Measurements from ENCODE around the gene GNPAT.

The GNPAT gene

DNA sequence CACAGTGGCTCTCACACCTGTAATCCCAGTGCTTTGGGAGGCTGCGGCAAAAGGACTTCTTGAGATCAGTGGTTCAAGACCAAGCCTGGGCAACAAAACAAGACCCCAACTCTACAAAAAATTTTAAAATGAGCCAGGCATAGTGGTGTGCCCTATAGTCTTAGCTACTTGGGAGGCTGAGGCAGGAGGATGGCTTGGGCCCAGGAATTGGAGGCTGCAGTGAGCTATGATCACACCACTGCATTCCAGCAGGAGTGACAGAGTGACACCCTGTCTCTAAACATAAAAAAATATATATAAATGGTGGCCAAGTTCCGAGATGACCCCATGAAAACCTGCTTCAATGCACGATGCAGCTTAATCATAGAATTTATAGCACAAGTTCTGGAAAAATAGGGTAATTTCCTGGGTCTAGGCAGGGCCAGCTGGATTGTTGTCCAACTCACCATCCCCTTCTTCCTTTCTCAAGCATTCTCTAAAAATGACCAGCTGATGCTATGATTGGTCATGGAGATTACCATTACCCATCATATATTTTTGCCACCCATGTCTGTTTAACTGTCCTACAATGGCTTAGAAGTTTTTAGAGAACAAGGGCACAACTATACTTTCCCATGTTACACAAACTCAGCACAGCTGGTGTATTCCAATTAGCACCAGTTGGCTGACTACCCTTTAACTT is 5.3 kb upstream of the GNPAT start:
- no peak for DNase-seq
- intact Hi-C loops (cut with DNase I) = loop anchor here (10.0 kb wide), 1 partner anchor 99 kb away; the partner anchor contains the start of genes EXOC8 and SPRTN

DNA sequence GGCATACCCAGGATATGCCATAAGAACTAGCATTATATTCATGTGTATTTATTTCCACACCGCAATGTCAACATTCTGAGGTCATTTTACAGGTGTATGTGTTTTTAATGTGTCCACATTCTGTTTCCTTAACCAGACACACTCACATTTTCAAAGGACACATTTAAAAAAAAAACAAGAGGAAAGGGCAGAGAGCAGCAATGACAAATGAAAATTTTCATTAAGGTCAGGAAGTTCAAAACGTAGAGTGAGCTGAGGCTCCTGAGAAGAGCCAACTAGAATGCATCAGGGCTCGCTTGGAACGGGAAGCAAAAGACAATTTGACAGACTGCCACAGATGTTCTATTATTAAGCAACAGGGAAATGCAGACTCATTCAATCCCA is 4.8 kb upstream of the GNPAT start:
- intact Hi-C loops (cut with DNase I) = loop anchor here (10.0 kb wide), 1 partner anchor 99 kb away; the partner anchor contains the start of genes EXOC8 and SPRTN
- DNase-seq = no peak

DNA sequence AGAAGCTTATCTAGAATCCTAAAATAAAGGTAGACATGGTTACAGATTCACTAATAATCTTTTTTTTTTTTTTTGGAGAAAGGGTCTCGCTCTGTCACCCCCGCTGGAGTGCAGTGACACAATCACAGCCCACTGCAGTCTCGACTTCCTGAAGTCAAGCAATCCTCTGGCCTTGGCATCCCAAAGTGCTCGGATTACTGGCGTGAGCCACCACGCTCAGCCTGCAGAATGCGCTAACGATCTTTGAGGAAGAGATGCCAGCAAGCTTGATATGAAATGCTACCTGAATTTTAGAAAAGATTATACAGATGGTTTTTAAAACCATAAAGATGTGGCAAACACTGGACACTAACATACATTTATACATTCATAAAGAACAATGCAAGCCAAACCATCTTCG is 4.1 kb upstream of the GNPAT start:
- intact Hi-C loops (cut with DNase I) = loop anchor here (10.0 kb wide), 1 partner anchor 98 kb away; the partner anchor contains the start of genes EXOC8 and SPRTN
- no peak for DNase-seq

DNA sequence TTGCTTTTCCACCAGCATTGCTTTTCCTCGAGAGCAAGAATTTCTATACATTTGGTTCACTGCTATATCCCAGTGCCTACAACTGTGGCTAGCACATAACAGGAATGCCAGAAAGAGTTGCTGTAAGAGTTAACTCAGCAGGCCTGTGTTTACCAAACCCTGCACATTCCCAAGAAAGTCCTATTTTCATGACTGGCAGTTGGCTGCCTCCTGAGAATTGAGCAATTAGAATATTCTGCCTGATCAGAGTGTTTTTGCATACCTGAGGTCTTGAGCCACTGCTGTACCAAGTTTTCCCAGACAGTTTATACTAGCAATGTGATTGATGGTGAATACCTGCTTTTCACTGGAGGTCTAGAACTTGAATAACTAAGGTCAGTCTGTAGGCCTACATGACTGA is 2.7 kb upstream of the GNPAT start:
- intact Hi-C loops (cut with DNase I) = loop anchor here (10.0 kb wide), 1 partner anchor 97 kb away; the partner anchor contains the start of genes EXOC8 and SPRTN
- no peak for DNase-seq

DNA sequence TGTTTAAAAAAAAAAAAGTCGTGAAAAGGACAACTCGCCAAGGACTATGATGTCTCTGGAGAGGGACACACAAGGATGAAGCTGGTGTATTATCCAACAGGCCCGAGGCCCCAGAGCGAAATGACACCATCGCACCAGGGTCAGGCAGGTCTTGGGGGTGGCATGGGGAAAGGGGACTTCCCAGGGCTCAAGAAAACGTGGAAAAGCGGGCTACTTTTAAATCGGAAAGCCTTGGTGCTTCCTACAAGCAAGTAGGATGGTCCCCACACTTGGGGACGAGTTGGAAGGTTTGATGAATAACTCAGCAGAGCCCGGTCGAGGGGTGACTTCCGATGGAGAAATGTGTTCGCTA is 505 bp upstream of the GNPAT start:
- DNase-seq = peak in 3 of 42 donors; percentile 5 to 37 (median 6)
- intact Hi-C loops (cut with DNase I) = no loop called here

DNA sequence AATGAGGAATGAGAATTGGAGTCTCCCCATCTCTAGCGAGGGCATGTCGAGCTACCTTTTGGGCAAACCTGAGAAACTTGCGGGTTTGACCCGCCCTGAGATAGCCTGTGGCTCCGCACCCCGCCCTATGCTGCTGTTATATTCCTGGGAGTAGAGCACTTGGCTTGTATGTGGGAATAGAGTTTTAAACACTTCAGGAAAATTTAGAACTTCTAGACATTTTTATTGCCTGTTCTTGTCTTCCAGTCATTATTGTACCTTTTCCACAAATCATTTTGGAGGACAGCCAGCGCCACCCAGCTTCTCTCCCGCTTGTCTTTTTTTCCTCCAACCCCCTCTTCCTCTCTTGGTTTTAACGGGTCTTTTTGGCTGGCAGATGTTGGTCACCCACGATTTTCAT is 738 bp downstream of the GNPAT start:
- DNase-seq = peak in 31 of 42 donors; percentile 11 to 63 (median 27)
- intact Hi-C loops (cut with DNase I) = no loop called here

DNA sequence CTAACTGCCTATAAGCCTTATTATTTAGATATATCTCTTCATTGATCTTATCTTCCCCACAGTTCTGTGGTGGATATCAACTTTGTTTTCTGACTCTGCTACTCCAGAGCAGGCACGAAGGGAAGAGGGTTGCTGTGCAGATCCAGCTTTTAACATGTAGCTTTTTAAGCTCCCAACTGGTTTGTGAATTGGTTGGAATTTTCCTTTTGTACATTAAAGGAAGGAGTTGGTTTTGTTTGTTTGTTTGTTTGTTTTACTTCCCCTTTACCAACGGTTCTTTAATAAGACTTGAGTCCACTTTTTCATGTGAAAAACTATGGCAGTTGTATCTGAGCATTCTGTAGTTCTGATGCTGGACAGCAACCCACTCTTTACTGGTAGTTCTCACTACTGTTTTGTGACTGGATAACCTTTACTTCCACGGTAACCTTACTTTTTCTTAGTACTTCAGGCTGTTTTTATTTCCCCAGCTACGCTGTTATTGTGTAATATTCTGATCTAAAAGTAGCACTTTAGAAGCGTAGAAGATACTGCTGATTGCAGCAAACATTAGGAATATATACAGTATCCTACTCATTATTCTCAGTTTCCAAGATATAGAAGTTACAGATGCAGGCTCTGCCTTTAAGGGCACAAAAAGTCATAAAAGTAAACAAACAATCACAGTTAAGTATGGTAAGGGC is 1.6 kb downstream of the GNPAT start:
- DNase-seq = no peak
- intact Hi-C loops (cut with DNase I) = no loop called here

DNA sequence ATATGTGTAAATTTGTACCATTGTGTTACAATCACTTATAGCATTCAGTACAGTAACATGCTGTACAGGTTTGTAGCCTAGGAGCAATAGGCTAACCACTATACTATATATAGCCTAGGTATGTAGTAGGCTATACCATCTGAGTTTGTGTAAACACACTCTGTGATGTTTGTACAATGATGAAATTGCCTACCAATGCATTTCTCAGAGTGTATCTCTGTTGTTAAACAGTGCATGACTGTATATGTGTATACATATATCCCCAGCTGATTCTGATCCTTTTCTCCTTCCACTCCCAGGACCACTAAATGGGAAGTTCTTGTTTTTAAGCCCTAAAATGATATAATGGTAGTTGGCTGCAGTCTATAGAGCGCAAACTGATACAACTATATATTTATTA is 7.8 kb downstream of the GNPAT start:
- intact Hi-C loops (cut with DNase I) = no loop called here
- DNase-seq = no peak

DNA sequence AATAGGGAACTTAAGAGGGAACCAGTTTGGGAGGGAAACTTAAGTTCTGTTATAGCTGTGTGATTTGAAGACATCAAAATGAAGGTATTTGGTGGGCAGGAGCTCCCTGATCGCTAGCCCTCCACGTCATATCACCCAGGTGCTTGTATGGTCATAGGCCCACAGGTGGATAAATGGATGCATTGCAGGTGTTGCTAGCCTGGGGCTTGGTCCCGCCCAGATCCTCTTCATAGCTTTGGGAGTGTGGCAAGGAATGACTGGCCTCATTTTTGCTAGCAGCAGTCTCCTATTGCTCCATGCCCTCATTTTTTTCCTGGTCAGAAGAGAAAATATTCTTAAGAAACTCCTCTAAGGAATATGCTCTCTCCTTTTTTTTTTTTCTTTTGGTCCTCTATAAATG is 11.3 kb downstream of the GNPAT start:
- DNase-seq = no peak
- intact Hi-C loops (cut with DNase I) = no loop called here

DNA sequence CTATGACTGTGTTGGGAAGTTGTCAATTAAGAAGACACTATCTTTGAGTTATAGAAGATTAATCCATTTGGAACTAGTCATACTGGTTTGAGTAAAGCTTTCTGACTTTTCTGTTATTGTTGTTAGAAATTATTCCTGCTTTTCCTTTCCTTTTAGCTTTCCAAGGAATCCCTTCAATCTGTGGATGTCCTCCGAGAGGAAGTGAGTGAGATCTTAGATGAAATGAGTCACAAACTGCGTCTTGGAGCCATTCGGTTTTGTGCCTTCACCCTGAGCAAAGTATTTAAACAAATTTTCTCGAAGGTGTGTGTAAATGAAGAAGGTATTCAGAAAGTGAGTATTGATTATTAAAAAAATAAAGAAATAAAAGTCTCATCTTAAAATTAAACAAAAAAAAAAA is 19.3 kb downstream of the GNPAT start:
- intact Hi-C loops (cut with DNase I) = no loop called here
- no peak for DNase-seq

DNA sequence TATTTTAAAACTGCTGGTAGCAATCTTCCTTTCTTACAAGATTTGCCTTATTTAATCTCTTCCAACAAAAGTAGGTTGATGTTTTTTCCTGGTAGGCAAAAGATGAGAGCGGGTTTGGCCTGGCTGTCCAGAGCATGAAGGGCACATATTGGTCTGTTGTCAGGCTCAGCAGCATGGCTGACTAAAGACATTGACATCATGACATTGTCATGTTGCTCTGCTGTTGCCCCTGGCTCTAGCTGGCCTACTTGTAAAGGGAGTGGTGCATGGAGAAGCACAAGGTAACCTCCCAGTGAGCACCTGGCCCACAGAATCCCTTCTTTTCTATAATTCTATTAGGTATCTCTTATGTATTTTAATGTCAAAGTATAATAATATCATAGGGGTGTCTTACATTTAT is 23.6 kb downstream of the GNPAT start:
- intact Hi-C loops (cut with DNase I) = no loop called here
- DNase-seq = no peak

DNA sequence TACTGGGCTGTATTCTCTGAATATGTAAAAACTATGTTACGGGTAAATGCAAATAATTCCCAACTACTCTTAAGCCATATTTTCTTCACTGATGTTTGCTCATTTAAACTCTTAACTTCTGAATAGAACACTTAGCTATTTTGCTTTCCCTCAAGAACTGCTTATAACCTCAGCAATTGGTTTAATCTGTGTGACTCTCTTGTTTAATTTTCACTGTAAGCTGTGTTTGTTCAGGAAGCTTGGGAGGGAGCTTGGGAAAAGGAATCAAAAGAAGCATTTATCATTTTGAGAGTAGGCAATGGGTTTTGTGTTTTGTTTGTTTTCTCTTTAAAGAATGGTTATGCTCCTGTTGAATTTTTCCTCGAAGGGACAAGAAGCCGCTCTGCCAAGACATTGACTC is 24.4 kb downstream of the GNPAT start:
- no peak for DNase-seq
- intact Hi-C loops (cut with DNase I) = no loop called here

DNA sequence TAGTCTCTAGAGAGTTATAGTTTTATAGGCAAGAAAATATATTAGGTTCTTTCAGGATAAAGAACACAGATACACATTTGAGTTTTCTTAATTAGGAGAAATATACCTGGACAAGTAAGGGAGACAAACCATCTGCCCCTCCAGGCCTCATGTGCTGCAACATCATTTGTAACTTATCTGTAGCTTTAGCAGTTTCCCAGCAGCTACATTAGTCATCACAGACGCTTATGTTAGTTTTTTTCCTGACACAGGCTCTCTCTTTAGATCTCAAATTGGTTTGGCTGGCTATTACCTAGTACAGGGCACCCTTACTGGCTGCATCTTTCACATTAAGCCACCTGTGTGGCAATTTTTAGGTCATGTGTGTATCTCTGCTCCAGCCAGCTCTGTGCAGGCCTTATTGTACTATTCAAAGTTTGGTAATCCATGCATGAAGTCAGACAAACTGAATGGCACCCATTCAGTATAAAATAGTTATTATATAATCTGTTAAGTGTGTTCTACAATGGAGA is 25.9 kb downstream of the GNPAT start:
- no peak for DNase-seq
- intact Hi-C loops (cut with DNase I) = no loop called here

DNA sequence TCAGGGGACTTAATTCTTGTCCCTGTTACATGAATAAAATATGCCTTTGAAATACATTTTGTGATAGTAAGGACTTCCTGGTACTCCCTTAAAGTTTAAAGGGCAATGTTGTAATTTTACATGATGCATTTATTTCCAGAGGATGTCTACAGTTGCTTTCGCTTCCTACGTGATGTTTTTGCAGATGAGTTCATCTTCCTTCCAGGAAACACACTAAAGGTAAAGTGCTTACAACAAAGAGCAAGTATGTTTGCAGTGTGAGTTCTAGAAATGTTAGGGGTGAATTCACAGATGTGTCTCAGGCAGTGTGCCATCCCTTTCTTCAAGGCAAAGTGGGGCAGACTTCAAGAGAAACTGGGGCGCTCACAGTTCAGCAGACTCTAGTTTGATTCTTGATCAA is 31.2 kb downstream of the GNPAT start:
- intact Hi-C loops (cut with DNase I) = no loop called here
- no peak for DNase-seq

DNA sequence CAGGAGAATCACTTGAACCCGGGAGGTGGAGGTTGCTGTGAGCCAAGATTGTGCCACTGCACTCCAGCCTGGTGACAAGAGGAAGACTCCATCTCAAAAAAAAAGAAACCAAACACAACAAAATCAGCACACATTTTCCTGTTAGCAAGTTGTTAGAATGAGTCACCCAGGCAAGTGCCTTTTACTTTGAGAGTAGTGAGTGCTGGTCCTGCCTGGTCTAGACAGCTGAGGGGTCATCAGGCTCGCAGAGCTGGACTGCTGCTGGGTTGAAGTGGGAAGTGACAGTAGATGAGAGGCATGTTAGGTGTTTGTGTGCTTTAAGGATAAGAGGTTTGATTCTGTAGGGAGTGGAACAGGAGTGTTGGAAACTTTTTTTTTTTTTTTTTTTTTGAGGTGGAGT is 31.9 kb downstream of the GNPAT start:
- no peak for DNase-seq
- intact Hi-C loops (cut with DNase I) = no loop called here

DNA sequence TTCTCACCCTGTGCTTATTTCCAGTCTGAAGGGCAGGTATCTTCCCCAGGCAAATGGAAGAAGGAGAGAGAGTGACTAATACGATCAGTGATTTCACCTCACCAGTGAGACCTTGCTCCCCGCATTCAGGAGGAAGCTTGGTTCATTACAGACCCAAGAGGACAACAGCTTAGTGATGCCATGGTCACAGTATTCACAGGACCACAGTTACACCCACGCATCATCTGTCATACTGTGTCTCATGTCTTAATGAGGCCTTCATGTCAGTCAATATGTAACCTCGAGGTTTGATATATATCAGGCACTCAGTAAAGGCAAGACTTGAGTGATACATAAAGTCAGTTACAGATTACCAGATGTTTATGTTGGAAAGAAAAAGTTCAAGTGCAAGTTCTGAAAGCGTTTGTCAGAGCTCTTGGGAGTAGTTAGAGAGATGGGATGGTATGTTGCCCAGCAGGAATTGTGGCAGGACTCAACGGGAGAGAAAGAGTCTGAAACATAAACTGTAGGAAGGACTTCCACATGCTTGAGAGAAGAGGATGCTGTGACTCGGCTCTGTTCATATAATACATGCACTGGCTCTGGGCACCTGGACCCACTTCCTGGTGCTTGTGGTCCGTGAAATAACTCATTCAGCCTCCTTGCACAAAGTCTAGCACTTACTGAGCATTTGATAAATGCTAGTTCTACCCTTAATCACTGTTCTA is 33.3 kb downstream of the GNPAT start:
- intact Hi-C loops (cut with DNase I) = no loop called here
- no peak for DNase-seq

DNA sequence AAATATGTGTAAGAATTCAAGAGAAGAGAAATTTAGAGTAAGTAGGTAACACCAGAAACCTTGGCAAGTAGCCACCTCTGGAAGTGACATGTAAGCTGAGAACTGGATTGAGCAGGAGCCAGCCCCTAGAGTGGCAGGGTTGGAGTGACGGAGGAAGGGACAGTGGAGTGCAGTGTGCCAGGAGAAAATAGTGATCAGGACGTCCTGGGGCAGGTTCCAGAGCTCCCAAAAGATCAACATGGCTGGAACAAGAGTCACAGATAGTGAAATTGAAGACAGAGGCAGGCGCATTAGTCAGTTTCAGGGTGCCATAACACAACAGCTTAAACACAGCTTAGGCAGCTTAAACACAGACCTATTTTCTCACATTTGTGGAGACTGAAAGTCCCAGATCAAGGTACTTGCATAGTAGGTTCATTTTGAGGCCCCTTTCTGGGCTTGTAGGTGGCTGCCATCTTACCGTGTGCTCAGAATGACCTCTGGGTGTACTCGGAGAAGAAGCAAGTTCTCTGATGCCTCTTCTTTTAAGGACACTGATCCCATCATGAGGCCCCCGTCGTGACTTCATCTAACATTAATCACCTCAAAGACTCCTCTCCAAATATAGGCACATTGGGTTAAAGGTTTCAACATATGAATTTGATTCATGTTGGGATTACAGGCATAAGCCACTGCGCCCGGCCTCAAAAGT is 37.2 kb downstream of the GNPAT start:
- DNase-seq = peak in 1 of 42 donors; percentile 38
- intact Hi-C loops (cut with DNase I) = no loop called here

DNA sequence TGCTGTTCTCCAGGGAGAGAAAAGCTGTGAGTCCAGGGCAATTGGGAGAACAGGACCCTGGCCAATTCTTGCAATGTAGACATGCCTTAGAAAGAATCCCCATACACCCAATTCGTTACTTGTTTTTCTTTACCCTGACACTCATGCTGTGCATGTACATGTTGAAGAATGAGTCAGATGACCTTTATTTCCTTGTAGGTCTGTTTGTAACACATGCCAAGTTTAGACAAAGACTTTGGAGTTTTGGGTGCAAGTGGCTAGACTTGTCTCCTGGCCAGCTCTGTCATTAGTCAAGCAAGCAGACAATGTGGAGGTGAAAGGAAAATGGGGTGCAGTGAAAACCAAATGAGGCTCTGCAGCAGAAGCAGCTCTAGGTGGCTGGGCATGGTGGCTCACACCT is 38.1 kb downstream of the GNPAT start:
- intact Hi-C loops (cut with DNase I) = no loop called here
- no peak for DNase-seq

DNA sequence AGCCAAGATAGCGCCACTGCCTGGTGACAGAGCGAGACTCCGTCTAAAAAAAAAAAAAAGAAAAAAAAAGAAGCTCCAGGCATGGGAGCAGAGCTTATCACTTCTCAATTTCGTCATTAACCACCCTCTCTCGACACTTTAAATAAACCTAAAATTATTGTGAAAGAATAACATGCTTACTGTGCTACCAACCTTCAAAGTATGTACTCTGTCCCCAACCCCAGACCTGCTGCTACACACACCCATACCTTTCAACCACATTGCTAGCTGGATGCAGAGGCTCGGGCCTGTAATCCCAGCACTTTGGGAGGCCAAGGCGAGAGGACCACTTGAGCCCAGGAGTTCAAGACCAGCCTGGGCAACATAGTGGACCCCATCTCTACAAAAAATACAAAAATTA is 38.7 kb downstream of the GNPAT start:
- intact Hi-C loops (cut with DNase I) = no loop called here
- no peak for DNase-seq

DNA sequence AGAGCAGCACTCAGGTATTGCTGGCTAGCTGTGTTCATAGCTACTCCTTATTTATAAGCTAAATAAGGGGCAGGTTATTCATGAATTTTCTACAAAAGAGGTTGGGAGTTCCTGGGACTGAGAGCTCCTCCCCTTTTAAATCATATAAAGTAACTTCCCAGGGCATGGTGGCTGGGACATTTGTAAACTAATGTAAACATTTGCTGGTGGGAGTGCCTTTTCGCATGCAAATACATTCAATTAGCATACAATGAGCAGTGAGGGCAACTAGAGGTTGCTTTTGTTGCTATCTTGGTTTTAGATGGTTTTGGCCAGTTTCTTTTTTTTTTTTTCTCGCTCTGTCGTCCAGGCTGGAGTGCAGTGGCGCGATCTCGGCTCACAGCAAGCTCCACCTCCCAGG is 43.4 kb downstream of the GNPAT start:
- no peak for DNase-seq
- intact Hi-C loops (cut with DNase I) = no loop called here

Data from head of caudate nucleus (tissue), 42 donors.